ENCODE data around the gene DAB2IP.

DNA sequence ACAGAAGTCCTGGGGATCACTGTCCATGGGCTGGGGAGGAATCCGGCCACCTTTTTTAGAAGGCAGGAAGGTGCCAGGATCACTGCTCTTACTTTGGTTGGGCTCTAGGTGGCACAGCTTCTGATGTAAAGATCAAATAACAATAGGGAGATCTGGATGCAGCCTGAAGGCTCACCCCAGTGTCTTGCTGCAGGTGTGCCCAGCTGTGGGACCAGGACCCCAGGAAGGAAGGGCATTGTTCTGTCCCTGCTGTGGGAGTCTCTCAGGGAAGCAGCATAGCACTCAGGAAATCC is 69.6 kb downstream of the DAB2IP start:
- TF ChIP-seq CTCF (IDR thresholded peaks at IDR 0.05; ENCODE audit: insufficient read depth, low read depth, low read length) (no peak), EZH2 (IDR thresholded peaks at IDR 0.05; ENCODE audit: insufficient read depth, low read length) (no peak)
